GM12891 (cell line): Measurements from ENCODE around the gene ANAPC1.
"Not testable (repeated sequence)": the region's sequence is repeated elsewhere in the genome, so short reads cannot be mapped to it uniquely, and the experiment has no call there.

Experiments
- PAX5 ChIP-seq: IDR thresholded peaks from 2 replicates; pipeline ENCODE4 v1.6.1; 2011; ENCODE audit warnings: low read length, moderate library complexity, mild to moderate bottlenecking; ENCODE audit not compliant: insufficient read depth, severe bottlenecking
- POLR2A ChIP-seq: IDR thresholded peaks from 2 replicates; pipeline ENCODE4 v1.6.1; 2011; ENCODE audit warnings: low read depth, low read length, control low read depth
- POLR2AphosphoS5 ChIP-seq: IDR thresholded peaks from 2 replicates; pipeline ENCODE4 v1.6.1; 2011; ENCODE audit warnings: low read depth, low read length, control low read depth
- POU2F2 ChIP-seq: IDR thresholded peaks from 2 replicates; pipeline ENCODE4 v1.6.1; 2011; ENCODE audit warnings: low read depth, mild to moderate bottlenecking, control low read depth, low read length, moderate library complexity
- SPI1 ChIP-seq: IDR thresholded peaks from 2 replicates; pipeline ENCODE4 v1.6.1; 2011; ENCODE audit warnings: low read depth, low read length, control low read depth
- TAF1 ChIP-seq: IDR thresholded peaks from 2 replicates; pipeline ENCODE4 v1.6.1; 2011; ENCODE audit warnings: low read depth, low read length, control low read depth

DNA sequence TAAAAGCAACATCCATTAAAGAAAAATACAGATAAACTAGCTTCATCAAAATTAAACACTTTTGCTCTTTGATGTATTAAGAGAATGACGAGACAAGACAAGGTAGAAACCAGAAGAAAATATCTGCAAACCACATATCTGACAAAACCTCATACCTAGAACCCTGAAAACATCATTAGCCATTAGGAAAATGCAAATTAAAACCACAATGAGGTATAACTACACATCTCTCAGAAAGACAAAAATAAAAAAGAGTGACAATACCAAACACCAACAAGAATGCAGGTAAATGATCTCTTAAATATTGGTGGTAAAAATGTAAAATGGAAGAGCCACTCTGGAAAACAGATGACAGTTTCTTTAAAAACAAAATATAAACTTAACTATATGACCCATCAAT is 53.5 kb downstream of the ANAPC1 start:
- not testable (repeated sequence) for TF ChIP-seq POLR2A, POLR2AphosphoS5, TAF1, SPI1, PAX5, POU2F2
